ENCODE results near the gene GLTP.
A peak's percentile ranks its signal among the peaks of the same experiment; 100 is the strongest.

The GLTP gene

GRCh38 chr12:109840305-109841074 lies 39.9 kb downstream of the GLTP start:
- no peak for DNase-seq

DNA sequence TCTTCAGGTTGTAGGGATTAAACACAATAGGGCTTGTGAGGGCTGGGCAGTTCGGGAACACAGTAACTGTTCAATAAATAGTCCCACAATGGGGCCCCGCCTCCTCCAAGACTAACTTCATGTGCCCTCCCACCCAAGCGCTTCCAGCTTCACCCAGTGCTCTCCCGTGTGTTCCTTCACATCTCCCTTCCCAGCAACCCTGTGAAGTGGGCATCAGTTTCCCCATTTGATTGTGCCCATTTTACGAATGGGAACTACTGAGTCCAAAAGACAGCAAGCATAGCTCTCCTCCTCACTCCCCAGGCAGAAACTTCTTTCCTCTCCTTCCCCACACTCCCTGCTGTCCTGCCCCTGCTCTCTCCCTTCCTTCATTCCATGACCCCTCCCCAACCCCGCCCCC lies 40.9 kb downstream of the GLTP start:
- no peak for DNase-seq

- DNase-seq, result no peak
Observed at GRCh38 chr12:109836916-109837315, 43.4 kb downstream of the GLTP start.

DNA sequence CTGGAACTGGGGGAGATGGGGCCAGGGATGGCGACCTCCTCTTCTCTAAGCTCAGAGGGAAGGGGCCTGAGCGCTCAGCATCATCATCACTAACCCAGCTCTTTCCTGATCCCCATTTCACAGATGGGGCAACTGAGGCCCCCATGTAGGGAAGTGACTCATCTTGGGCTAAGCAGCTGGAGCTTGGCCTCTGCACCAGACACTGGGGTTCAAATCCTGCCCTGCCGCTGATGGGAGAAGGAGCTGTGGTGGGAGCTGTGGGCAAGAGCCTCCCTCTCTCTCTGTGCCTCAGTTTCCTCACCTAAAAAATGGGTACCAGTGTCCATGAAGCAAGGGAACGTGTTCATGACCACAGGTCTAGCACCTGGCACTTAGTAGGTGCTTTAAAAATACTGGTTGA lies 44.5 kb downstream of the GLTP start:
- no peak for DNase-seq

GRCh38 chr12:109833307-109834189 lies 46.8 kb downstream of the GLTP start, which contains the start of gene TRPV4:
TSS of gene TRPV4 (minus strand) at chr12:109833398. CDS start at chr12:109814796, 18,602 bp downstream.
- DNase-seq, result peak; percentile 32

DNA sequence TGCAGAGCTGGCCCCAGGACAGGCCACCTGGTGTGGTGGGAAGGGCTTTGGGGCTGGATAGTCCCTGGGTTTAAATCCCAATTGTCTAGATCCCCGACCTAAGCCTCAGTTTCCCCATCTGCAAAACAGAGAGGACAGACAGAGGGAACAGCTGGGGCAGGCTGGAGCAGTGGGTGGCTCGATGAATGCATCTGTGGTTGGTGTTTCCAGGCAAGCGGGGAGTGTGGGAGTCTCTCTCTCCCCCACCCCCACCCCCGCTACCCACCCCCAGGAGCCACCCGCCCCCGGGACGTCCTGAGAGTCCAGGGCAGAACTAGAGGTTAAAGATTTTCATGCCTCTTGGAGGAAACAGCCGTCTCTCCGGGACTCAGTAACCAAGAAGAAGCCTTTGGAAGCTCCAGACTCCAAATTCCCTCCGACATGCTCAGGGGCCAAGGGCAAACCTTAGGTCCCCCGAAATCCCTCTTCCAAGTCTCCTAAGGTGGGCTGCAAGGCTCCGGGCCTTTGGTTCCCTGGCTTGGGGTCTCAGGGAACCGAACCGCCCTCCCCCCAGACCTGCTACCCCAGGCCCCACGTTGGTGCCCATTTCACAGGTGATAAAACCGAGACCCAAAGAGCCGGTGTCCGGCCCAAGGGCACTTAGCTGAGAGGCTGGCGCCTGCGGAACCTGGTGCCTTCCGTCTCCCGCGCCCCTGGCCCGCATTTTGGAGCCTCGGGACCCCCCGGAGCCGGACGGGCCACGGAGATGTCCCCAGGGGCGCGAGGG lies 47.6 kb downstream of the GLTP start:
- no peak for DNase-seq

GRCh38 chr12:109831929-109832328 lies 48.4 kb downstream of the GLTP start:
- DNase-seq, result no peak

DNA sequence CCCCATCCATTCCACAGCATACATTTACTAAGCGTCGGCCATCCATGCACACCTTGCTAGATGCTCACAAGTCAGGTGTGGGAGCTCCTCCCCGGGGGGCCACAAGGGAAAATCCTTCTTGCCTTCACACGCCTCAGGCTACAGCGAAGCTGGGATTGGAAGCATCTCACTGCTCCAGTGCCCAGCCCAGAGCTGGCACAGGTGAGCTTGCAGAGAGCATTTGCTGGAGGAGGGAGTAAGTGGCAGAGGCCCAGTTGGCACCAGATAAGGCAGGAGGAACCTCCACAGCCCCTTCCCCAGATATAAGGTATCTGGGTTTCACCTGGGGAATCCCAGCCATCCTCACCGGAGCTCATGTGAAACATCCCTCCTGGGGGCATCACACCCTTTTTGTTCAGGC lies 49.0 kb downstream of the GLTP start:
- DNase-seq, result no peak

GRCh38 chr12:109830718-109831117 lies 49.6 kb downstream of the GLTP start:
- DNase-seq, result no peak

DNA sequence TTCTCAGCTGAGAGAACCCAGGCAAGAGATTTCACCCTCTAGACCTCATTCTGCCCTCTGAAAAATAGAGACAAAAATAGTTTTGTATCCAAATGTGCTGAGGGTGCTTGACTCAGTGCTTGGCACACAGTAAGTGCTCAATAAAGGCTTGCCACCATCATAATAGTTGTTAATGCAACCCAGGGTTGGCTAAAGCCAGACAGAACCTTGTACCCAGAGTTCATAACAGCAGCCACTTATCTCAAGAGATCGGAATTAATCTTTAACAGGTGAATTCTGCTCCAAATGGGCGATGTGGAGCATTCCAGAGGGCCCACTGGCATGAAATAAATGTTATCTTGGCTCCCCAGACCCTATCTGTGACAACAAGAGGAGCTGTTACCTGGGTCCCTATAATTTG lies 50.1 kb downstream of the GLTP start:
- no peak for DNase-seq

GRCh38 chr12:109829667-109830066 lies 50.7 kb downstream of the GLTP start:
- DNase-seq, result no peak

DNA sequence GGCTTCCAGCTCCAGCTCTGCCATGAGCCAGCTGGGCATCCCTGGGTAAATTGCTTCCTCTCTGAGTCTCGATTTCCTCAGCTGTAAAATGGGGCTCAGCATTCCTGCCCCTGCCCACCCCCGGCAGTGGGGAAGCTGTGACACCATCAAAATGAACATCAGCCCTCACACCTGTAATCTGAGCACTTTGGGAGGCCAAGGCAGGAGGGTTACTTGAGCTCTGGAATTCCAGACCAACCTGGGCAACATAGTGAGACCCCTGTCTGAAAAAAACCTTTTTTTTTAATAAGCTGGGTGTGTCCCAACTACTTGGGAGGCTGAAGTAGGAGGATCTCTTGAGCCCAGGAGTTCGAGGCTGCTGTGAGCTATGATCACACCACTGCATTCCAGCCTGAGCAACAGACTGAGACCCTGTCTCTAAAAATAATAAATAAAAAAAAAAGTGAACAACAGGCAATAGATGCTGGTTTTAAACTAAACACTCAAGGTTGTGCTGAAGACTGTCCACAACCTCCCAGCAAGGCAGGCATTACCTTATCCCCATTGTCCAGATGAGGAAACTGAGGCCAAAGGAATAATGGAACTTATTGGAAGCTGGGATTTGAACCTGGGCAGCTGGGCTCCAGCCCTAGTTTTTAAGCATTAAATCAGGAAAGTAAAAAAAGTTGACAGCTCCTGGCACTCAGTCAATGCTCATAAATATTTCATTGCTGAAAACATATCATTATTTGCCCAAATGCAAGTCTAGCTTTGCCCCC lies 51.4 kb downstream of the GLTP start:
- no peak for DNase-seq

DNA sequence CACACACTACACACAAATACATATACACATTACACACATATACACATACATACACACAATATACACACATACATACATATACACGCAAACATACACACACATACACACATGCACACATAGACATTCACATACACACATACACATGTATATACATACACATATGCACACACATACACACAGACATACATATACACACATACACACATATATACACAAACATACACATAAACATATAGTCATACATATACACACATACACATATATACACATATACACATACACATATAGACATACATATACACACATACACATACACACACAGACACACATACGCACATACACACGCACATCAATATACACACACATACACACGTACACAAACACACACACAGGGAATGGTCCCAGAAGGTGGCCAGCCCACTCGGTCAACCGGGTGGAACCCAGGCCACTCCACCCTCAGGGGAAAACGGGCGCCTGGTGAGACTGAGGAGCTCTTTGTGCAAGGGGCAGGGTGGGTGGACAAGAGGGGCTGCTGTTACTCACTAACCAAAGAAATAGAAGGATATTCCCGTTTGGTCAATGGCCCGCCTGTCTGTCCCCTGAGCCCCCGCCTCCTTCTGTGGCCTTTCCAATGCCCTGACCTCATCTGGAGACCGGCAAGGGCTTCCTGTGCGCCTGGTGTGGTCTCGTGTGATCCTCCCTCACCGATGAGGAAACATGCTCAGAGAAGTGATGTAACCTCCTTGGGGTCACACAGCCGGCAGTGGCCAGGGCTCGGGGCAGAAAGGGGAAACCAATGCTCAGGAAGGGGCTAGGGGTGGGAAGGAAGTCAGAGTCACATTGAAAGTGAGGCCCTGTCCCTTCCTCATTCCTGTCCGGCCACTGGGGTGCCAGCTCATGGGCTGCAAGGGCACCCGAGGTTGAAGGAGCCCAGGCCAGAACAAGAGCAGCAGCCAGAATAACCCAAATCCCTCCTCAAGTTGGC lies 52.5 kb downstream of the GLTP start:
- DNase-seq, result peak; percentile 98

DNA sequence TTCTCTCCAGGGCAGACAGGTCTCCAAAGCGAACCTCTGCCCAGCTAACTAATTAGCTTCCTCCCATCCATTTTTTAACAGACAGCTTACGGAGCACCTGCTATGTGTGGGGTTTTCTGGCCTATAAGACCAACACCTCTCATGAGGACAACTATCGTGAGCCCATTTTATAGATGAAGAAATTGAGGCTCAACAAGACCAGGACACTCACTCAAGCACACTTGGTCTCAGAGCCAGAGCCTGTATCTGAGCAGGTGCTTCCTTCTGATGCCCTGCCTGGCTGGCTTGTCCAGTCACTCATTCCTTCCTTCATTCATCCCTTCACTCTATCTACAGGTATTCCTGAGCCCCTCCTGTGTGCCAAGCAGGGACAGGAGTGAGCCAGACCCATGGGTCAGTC lies 53.3 kb downstream of the GLTP start:
- DNase-seq, result no peak

GRCh38 chr12:109824731-109825130 lies 55.6 kb downstream of the GLTP start:
- no peak for DNase-seq

DNA sequence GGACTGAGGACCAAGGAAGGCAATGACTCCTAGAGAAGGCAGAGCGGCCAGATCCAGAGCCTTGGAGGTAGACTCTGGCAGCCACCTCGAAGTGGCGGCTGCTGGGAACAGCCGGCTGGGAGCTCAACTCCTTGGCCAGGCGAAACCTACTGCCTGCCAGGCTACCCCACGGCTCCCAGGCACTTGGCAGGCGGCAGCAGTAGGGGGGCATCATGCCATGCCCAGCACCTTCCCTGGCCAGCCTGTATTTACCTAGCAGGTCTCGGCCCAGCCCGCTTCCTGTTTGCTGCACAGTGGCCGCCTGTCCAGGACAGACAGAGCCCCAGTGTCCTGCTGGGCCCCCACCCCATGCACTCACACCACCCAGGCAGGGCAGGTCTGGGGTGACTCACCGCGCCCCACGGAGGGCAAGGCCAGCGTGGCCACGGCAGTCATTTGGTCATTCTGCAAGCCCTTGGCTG lies 57.4 kb downstream of the GLTP start:
- no peak for DNase-seq

DNA sequence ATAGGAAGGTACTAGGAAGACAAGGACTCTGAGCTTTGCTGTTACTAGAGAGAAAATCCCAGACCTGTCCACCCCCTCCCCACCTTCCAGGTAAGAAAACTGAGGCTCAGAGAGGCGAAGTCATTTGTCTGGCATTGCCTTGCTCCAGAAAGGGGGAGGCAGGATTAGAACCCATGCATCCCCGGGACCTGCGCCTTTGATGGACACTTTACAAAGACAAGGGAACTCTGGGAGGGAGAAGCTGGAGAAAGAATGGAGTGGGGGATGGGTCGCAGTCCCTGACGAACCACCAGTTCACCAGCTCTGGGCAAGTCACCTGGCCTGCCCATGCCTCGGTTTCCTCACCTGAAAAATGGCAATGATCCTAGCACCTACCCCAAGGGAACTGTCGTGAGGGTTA lies 57.9 kb downstream of the GLTP start:
- DNase-seq, result no peak

- DNase-seq, result no peak
Observed at GRCh38 chr12:109821968-109822367, 58.4 kb downstream of the GLTP start.

- no peak for DNase-seq
Observed at GRCh38 chr12:109820816-109821381, 59.4 kb downstream of the GLTP start.

- no peak for DNase-seq
Observed at GRCh38 chr12:109818905-109819500, 61.3 kb downstream of the GLTP start.

Measured in suppressor macrophage treated with lipopolysaccharide for 4 hours (primary cell).